NCI-H1417 (cell line): ENCODE measurements around the gene C16orf96.

Experiments used
- DNase-seq, 3 experiments: peaks; one replicate each; lab custom pipeline; 2025; lab: John Stamatoyannopoulos, UW

C16orf96 gene

GRCh38 chr16:4618645-4619418 is 62.7 kb downstream of the C16orf96 start:
- DNase-seq: peak in 1 of 3 experiments; percentile 53

- no peak for DNase-seq
Observed at GRCh38 chr16:4623593-4623992, 67.5 kb downstream of the C16orf96 start.

GRCh38 chr16:4624015-4624826 is 68.1 kb downstream of the C16orf96 start, which contains the start of gene MGRN1:
Gene MGRN1, plus strand, starts transcription at chr16:4624826. Its CDS starts 135 bp downstream, at chr16:4624961.
- peak; percentile 92 to 98 (median 96) for DNase-seq

GRCh38 chr16:4624827-4625559 is 68.9 kb downstream of the C16orf96 start:
- peak; percentile 7 to 68 (median 64) for DNase-seq

- no peak for DNase-seq
Observed at GRCh38 chr16:4625560-4626159, 69.5 kb downstream of the C16orf96 start.

- DNase-seq: peak in 1 of 3 experiments; percentile 12
Observed at GRCh38 chr16:4626396-4626795, 70.3 kb downstream of the C16orf96 start.

GRCh38 chr16:4628283-4628682 is 72.1 kb downstream of the C16orf96 start:
- no peak for DNase-seq

- no peak for DNase-seq
Observed at GRCh38 chr16:4631444-4631843, 75.3 kb downstream of the C16orf96 start.

GRCh38 chr16:4633910-4634635 is 77.9 kb downstream of the C16orf96 start:
- no peak for DNase-seq

- DNase-seq: no peak
Observed at GRCh38 chr16:4634768-4635167, 78.6 kb downstream of the C16orf96 start.

GRCh38 chr16:4636196-4636595 is 80.1 kb downstream of the C16orf96 start:
- DNase-seq: no peak

GRCh38 chr16:4637501-4638166 is 81.5 kb downstream of the C16orf96 start:
- DNase-seq: no peak

GRCh38 chr16:4639899-4640509 is 83.9 kb downstream of the C16orf96 start:
- no peak for DNase-seq

GRCh38 chr16:4640572-4641305 is 84.6 kb downstream of the C16orf96 start:
- DNase-seq: no peak

GRCh38 chr16:4641306-4641687 is 85.2 kb downstream of the C16orf96 start:
- DNase-seq: no peak

GRCh38 chr16:4641895-4642294 is 85.8 kb downstream of the C16orf96 start:
- no peak for DNase-seq

GRCh38 chr16:4646773-4647643 is 90.9 kb downstream of the C16orf96 start:
- no peak for DNase-seq

- DNase-seq: no peak
Observed at GRCh38 chr16:4647644-4647980, 91.5 kb downstream of the C16orf96 start.

GRCh38 chr16:4648917-4649316 is 92.8 kb downstream of the C16orf96 start:
- DNase-seq: no peak
